ENCODE data around the gene SPATA2L.
"Not testable (repeated sequence)": the region's sequence is repeated elsewhere in the genome, so short reads cannot be mapped to it uniquely, and the experiment has no call there.

The SPATA2L gene

DNA sequence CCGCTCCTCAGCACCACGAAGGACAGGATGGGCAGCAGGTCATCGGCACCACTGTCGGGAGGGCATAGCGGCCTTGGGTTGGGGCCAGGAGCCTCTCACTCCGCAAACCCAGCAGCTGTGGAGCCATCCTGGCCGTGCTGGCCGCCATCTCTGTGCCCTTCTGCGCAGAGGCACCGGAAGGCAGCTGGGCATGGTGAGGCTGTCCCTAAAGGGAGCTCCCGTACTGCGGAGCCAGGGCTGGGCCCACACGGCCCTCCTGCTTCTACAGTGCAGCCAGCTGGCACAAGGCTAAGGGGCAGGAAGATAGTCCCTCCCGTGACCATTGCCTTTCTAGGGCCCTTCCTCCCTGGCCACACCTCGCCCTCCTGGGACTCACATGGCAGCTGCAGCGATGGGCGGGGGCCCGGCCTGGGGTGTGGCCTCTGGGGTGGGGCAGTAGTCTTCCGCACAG is 7.0 kb upstream of the SPATA2L start:
- in situ Hi-C loops (cut with MboI; ENCODE audit: low sequenced_read_pairs), result no loop called here

- in situ Hi-C loops (cut with MboI; ENCODE audit: low sequenced_read_pairs), result no loop called here
Measured at GRCh38 chr16:89707695-89708094, 6.2 kb upstream of the SPATA2L start.

GRCh38 chr16:89706518-89707260 is 5.2 kb upstream of the SPATA2L start:
- in situ Hi-C loops (cut with MboI; ENCODE audit: low sequenced_read_pairs), result no loop called here

DNA sequence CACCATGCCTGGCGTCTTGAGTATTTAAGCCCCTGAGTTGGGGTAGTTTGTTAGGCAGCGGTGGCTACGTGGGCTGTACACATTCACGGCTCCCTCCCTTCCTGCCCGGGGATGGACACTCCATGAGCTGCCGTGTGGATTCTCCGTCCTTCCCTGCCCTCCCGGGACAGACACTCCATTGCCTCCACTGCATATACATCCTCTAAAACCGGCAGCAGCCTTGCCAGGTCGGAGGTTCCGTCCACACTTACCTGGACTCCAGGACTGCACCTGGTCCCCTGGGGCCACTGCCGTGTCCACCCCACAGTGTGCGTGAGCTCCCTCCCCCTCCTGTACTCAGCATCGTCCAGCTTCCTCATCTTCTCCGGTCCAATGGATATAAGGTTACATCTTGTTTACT is 3.5 kb upstream of the SPATA2L start:
- in situ Hi-C loops (cut with MboI; ENCODE audit: low sequenced_read_pairs), result no loop called here

GRCh38 chr16:89704281-89704680 is 2.8 kb upstream of the SPATA2L start:
- in situ Hi-C loops (cut with MboI; ENCODE audit: low sequenced_read_pairs), result no loop called here

- in situ Hi-C loops (cut with MboI; ENCODE audit: low sequenced_read_pairs), result no loop called here
Measured at GRCh38 chr16:89700649-89701424, 668 bp downstream of the SPATA2L start.

GRCh38 chr16:89700100-89700648 is 1.3 kb downstream of the SPATA2L start:
- in situ Hi-C loops (cut with MboI; ENCODE audit: low sequenced_read_pairs), result no loop called here

DNA sequence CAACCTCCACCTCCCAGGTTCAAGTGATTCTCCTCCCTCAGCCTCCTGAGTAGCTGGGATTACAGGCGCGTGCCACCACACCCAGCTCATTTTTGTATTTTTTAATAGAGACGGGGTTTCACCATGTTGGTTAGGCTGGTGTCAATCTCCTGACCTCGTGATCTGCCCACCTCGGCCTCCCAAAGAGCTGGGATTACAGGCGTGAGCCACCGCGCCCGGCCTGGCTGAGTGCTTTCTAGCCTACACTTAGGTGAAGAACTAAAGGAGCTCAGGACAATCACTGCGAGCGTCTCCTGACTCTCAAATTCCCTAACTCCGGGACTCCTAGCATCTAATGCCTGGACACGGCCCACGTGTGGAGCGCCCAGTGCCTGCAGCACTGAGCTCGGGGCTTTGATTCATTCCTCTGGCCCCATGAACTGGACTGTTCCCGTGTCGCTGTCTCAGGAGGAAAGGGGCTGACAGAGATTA is 1.8 kb downstream of the SPATA2L start:
- in situ Hi-C loops (cut with MboI; ENCODE audit: low sequenced_read_pairs), result not testable (repeated sequence)

- in situ Hi-C loops (cut with MboI; ENCODE audit: low sequenced_read_pairs), result not testable (repeated sequence)
Measured at GRCh38 chr16:89698717-89699116, 2.8 kb downstream of the SPATA2L start.

DNA sequence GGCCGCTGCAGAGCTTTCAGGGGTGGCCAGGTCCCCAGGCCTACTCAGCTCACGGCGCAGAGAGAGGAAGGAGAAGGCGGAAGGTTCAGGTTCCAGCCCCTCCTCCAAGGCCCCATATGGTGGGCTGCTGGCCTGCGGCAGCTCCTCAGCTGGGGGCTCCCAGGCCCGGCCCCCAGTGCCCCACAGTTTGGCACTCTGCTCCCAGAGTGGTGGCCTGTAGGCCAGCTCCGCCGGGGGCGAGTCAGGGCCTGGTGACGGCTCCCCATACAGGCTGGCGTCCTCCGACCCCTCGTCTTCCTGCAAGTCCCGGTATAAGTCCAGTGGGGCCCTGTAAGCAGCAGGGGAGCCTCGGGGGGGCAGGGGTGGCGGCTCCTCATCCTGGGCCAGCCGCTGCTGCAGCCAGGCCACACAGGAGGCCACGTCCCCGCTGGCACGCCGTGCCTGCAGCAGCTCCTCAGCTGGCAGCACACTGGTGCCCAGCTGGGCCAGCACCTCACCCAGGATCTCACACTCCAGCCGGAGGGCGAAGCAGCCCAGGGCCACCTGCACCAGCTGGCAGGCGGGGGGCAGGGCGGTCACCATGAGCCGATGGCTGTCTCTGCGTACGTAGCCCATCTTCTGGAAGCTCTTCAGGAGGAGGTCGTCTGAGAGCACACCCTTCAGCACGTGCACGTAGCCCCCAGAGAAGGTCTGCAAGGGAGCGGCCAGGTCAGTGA is 3.7 kb downstream of the SPATA2L start:
- in situ Hi-C loops (cut with MboI; ENCODE audit: low sequenced_read_pairs), result no loop called here

DNA sequence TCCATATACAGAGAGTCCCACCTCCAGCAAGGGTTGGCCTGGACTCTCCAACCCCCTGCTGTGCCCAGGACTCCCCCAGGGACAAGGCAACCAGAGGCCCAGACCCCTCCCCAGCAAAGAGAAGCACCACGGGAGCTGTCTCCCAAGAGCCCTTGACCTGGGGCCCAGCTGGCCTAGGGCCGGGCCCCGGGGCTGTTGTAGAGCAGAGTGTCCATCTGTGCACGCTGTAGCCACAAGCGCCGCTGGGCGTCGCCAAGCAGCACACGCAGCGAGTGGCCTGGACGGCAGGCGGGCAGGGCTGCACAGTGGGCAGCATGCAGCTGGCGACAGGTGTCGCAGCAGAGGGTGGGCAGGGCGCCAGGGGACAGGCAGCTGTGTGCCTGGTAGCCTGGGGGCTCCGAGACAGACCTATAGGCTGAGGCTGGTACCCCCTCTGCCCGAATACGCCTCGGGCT is 4.3 kb downstream of the SPATA2L start:
- in situ Hi-C loops (cut with MboI; ENCODE audit: low sequenced_read_pairs), result no loop called here

- in situ Hi-C loops (cut with MboI; ENCODE audit: low sequenced_read_pairs), result no loop called here
Measured at GRCh38 chr16:89696670-89697128, 4.8 kb downstream of the SPATA2L start.

- in situ Hi-C loops (cut with MboI; ENCODE audit: low sequenced_read_pairs), result no loop called here
Measured at GRCh38 chr16:89695875-89696669, 5.4 kb downstream of the SPATA2L start.

- in situ Hi-C loops (cut with MboI; ENCODE audit: low sequenced_read_pairs), result no loop called here
Measured at GRCh38 chr16:89695086-89695874, 6.2 kb downstream of the SPATA2L start.

GRCh38 chr16:89694784-89695085 is 6.8 kb downstream of the SPATA2L start:
- in situ Hi-C loops (cut with MboI; ENCODE audit: low sequenced_read_pairs), result not testable (repeated sequence)

- in situ Hi-C loops (cut with MboI; ENCODE audit: low sequenced_read_pairs), result no loop called here
Measured at GRCh38 chr16:89693931-89694783, 7.3 kb downstream of the SPATA2L start.

GRCh38 chr16:89693289-89693731 is 8.2 kb downstream of the SPATA2L start:
- in situ Hi-C loops (cut with MboI; ENCODE audit: low sequenced_read_pairs), result no loop called here

- in situ Hi-C loops (cut with MboI; ENCODE audit: low sequenced_read_pairs), result no loop called here
Measured at GRCh38 chr16:89691986-89692569, 9.4 kb downstream of the SPATA2L start.
